SKM-1 treated with dmso at 0.1 percent for 144 hours (cell line): ENCODE results near the gene MGST3.
A peak's percentile ranks its signal among the peaks of the same experiment; 100 is the strongest.
"Not testable (repeated sequence)": the region's sequence is repeated elsewhere in the genome, so short reads cannot be mapped to it uniquely, and the experiment has no call there.

Experiments used
- DNase-seq: peaks from one replicate; lab custom pipeline; 2025; ENCODE audit not compliant: unreplicated experiment; lab: John Stamatoyannopoulos, UW

MGST3 gene

DNA sequence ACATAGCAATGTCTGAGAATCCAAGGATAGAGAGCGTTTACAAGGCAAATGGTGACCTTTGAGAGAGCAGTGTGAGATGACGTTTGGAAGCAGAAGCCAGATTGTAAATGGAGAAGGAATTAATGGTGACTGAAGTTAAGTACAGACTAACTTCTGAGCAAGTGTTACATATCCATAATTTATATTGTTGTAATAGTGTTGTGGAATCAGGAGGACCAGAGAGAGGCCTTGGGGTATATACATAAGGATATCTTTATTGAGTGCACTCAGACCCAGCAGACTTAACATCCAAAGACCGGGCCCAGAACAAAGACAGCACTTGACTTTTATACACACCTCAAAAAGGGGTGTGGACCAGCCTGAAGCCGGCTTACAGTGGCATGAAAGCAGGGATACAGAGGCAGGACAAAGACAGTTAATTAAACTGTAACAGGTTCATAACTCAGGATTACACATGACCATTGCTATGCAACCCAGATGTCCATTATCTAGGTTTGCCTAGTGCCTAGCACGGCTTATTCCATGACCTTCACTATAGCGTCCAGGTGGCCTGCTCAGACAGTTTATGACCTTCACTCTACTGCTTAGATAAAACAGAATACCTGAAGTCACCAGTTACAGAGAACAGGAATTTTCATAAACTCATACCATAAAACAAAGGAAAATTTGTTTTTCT lies 2.7 kb upstream of the MGST3 start:
- DNase-seq: no peak

DNA sequence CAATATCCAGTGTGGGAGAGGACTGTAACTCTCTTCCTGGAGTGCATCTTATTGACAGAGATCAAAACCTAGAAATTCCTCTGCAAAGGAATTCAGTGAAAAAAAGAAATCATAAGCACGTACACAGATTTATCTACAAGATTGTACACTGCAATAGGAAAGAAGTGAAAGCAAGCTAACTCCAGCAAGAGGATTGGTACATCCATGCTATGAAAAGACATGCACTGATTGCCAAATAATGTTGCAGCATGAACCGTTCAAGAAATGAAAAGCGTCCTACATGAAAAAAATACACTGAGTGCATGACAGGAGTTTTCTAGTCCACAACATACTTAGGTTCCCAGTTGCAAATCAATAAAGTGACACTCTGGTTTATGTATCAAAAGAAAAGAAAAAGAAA lies 1.9 kb upstream of the MGST3 start:
- DNase-seq: no peak

DNA sequence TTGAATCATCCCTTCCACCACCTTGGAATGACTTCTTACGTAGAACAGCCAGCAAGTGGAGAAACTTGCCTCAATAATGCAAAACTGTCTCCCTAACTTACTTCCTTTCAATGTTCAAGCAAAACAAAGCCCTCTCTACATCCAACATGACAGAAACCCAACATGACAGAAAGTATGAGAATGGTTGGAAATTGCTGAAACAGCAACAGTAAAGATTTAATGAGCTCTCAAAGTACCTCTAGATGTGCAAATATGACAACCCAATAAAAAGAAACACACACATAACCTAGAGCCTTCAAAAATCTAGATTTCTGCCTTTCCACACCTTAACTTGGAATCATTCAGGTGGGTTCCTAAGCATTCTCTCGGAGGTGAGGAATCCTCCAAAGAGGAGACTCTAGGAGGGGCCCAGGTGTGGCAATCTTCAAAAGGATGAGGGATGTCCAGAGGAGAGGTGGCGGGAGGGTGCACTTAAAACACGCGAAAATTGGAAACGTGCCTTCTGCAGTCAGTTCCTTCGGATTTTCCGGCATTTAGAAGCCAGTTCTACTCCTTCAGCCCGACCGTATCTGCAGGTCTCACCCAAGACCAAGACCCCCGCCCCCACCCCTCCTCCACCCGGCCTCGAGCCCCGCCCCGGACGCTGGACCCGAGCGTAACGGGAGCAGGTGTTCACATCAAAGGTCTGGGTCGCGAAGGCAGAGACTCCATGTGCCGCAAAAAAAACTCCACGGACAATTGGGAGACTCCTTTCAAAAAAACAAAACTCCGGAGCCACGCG lies 996 bp upstream of the MGST3 start:
- no peak for DNase-seq

DNA sequence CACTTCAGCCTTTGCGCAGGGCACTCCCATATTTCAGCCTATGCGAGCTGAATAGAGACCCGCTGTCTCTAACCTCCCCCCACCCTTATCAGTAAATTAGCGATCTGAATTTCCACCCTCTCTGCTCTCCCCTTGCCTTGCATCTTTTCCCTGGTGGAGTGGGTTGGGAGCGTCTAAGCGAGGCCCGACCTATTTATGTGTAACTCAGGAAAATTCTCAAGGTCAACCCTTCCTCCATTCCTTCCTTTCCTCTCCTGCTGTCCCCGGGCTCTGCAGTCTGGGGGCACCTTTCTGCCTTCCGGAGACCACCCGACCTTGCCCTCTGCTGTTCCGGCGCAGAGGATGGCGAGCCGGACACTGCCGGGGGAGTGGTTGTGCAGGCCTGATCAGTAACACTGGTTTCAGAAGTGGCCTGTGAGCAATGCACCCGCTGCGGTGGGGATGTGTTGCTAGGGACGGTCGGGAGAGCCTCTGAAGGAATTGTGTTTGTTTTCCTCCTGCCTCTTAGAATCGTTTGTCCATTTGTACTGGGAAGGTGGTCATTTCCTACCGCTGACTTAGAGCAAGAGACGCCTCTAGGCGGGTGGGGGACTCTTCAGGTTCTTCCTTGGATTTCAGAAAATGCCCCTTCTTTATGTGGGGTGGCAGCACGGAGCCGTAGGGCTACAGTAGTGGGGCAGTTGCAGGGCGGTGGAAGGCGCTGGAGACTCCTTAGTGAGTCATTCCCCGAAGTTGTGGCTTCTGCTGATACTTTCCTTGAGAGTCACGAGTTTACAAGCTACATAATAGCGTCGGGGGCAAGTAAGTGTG lies 513 bp downstream of the MGST3 start:
- peak; percentile 62 for DNase-seq

DNA sequence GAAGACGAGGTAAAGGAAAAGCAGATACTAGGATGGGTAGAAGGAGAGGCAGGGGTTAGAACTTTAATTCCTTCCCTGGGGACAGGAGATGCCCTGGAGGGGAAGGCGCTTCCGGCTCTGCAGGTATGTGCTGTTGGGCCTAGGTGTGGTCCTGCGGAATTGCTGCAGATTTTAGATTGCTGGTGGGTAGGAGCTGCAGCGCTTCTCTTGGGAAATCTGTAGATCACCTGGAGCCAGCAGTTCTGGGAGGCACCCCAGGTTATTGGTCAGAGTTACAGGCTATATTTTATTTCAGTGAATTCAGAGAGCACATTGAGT lies 1.1 kb downstream of the MGST3 start:
- no peak for DNase-seq

DNA sequence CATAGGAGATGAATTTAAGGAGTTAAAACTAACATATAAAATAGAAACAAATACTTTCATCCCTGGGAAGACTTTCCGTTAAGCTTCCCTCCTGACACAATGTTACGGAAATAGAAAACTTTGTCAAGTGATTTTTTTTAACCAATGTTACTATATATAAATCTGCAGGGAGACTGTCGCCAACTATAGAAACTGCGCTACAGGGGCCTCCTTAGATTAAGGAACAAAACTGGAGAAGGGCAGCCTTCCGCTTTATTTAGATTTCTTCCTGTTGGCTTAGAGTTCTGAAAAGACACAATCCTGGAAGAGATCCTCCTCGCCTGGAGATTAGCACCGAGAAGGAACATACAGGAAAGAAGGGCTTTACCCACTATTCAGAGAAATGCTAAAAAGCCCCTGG lies 1.5 kb downstream of the MGST3 start:
- DNase-seq: no peak

DNA sequence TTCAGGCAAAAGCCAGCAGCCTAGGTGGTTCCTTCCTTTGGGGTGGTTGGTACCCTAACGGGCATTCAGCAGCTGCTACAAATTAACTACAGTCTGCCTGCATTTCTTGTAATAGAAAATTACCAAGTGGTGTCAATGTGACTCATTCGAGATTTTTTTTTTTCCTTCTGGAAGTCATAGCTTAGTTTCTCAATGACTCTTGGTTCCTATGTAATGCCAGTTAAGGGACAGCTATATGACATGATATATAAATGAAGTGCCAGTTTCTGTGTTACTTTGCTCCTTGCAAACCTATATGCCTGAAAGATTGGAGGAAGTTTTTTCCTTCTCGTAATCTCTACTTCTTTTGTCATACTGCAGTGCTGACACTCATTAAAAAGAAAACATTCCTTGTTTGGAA lies 2.6 kb downstream of the MGST3 start:
- DNase-seq: no peak

DNA sequence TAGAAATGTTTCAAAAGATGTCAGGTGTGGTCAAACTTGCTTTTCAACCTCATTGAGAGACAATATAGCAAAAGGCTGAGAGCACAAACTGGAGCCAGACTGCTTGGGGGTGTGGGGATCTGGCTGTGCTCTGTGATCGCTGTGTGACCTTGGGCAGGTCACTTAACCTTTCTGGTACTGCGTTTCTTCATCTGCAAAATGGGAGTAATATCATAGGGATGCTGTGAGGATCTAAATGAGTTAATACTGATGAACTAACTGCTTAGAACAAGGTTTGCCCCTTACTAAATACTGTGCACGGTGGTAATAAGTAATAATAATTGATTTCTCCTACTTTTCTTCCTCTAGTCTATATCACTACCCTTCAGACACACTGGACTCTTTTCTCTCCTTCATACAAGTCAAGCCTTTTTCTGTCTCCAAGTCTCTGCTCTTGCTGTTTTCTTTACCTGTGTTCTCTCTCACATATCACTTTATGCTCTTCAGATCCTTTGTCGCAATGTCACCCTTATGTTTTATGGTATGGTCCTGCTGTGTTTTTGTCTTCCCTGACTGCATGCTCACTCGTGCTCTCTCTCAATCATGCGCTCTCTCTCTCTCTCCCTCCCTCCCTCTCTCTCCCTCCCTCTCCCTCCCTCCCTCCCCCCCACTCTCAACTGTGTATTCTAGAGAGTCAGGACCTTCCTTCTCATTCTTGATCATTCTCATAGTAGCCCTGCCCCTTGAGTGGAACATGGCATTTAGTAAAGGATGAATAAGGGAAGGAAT lies 3.3 kb downstream of the MGST3 start:
- DNase-seq: no peak

- DNase-seq: no peak
These were observed 4.3 kb downstream of the MGST3 start for GRCh38 chr1:165635329-165635728.

DNA sequence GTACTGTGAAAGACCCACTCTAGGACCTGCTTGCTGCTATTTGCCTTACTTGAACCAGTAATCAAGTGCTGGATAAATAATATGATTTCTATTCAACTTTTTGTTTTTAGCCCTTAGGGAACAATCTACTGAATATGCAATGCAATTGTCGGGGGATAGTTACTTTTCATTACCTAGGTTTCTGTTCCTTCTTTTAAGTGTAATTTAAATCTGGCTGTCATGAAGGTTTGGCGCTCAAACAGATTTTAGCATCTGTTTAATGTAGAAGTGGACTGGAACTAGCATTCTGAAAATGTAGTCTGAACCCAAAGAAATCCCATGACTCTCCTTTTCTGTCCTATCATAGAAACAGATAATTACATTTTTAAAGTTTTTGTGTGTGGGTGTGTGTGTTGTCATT lies 4.8 kb downstream of the MGST3 start:
- no peak for DNase-seq

- no peak for DNase-seq
These were observed 6.4 kb downstream of the MGST3 start for GRCh38 chr1:165637427-165637826.

- DNase-seq: not testable (repeated sequence)
These were observed 7.2 kb downstream of the MGST3 start for GRCh38 chr1:165638211-165638610.

DNA sequence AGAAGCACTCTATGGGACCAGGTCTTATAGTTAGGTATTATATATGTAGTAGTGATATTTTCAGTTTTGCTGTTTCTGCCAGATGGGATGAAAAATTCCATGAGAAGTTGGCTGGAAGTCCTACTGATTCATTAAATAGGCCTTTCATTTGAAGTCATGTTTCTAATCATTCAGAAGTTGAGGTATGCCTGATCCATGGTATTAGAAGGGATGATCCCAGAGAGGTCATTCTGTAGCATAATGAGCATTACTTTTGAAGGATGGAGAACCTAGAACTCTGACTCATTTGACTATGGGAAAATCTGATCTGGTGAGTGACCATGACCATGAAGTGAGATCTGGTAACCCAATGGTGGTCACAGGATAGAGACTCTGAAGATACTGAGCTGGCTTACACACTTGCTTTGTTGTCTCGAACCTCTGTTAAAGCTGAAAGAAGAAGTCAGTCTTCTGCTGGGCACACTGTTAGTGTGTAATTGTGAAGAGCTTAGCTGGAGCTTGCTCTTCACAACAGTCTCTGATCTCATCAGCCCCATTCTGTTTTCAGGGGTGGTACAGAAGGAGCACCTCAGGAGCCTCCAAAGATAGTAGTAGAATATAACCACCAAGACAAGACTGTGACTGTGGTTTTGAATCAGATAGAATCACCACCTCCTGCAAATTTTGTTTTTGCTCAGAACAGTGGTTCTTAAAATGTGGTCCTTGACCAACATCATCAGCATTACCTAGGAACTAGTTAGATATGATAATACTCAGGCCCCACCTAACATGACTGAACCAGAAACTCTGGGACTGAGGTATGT lies 9.0 kb downstream of the MGST3 start:
- no peak for DNase-seq

GRCh38 chr1:165641231-165641987 lies 10.4 kb downstream of the MGST3 start:
- DNase-seq: no peak

GRCh38 chr1:165644064-165644735 lies 13.2 kb downstream of the MGST3 start:
- DNase-seq: no peak

- DNase-seq: no peak
These were observed 14.8 kb downstream of the MGST3 start for GRCh38 chr1:165645654-165646366.

DNA sequence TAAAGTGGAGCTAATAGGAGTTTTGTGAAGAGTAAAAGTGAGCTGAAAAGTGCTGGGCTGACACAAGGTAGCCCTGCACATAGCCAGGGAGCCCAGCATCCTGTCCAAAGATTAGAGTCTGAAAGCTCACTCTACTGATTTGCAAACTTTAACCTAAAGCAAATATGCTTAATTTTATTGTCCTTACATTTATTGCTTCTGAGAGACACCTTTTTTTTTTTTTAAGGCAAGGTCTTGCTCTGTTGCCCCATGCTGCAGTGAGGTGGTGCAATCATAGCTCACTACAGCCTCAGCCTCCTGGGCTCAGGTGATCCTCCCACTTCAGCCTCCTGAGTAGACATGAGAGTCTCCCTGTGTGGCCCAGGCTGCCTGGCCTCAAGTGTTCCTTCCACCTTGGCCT lies 16.5 kb downstream of the MGST3 start:
- DNase-seq: no peak

DNA sequence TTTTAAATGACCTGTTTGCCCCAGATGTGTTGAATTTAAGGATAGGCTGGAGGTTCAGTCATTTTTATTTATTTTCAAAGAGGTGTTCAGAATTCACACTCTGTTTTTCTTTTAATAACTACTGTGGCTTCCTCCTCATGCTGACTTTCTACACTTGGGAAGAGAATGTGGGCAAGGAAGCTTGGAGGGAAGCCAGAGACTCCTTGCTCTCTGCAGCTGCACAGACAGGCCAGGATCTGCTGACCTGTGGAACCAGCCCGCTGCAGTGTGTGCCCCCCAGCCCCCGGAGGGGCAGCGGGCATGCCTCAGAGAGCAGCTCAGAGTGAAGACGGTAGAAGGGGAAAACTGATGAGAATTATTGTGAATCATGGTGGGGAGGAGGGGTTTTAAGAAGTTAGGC lies 16.9 kb downstream of the MGST3 start:
- no peak for DNase-seq
